ENCODE measurements around the gene SESN3.
A peak's percentile ranks its signal among the peaks of the same experiment; 100 is the strongest.
"Not testable (repeated sequence)": the region's sequence is repeated elsewhere in the genome, so short reads cannot be mapped to it uniquely, and the experiment has no call there.

The SESN3 gene

GRCh38 chr11:95150956-95151684, 79.9 kb downstream of the SESN3 start:
- DNase-seq (ENCODE audit: low spot score) = peak; percentile 93

GRCh38 chr11:95149651-95150364, 81.2 kb downstream of the SESN3 start:
- peak; percentile 79 for DNase-seq (ENCODE audit: low spot score)

- no peak for DNase-seq (ENCODE audit: low spot score)
Observed at GRCh38 chr11:95148938-95149337, 82.1 kb downstream of the SESN3 start.

- no peak for DNase-seq (ENCODE audit: low spot score)
Observed at GRCh38 chr11:95148406-95148805, 82.6 kb downstream of the SESN3 start.

- DNase-seq (ENCODE audit: low spot score) = no peak
Observed at GRCh38 chr11:95147364-95147905, 83.6 kb downstream of the SESN3 start.

- no peak for DNase-seq (ENCODE audit: low spot score)
Observed at GRCh38 chr11:95145430-95146060, 85.5 kb downstream of the SESN3 start.

- no peak for DNase-seq (ENCODE audit: low spot score)
Observed at GRCh38 chr11:95144313-95145235, 86.4 kb downstream of the SESN3 start.

GRCh38 chr11:95143106-95143681, 87.8 kb downstream of the SESN3 start:
- DNase-seq (ENCODE audit: low spot score) = no peak

GRCh38 chr11:95142431-95142830, 88.6 kb downstream of the SESN3 start:
- no peak for DNase-seq (ENCODE audit: low spot score)

- DNase-seq (ENCODE audit: low spot score) = no peak
Observed at GRCh38 chr11:95140397-95141033, 90.5 kb downstream of the SESN3 start.

- DNase-seq (ENCODE audit: low spot score) = no peak
Observed at GRCh38 chr11:95138448-95138847, 92.6 kb downstream of the SESN3 start.

GRCh38 chr11:95137299-95137698, 93.7 kb downstream of the SESN3 start:
- no peak for DNase-seq (ENCODE audit: low spot score)

GRCh38 chr11:95136747-95137146, 94.3 kb downstream of the SESN3 start:
- not testable (repeated sequence) for DNase-seq (ENCODE audit: low spot score)

GRCh38 chr11:95135880-95136279, 95.1 kb downstream of the SESN3 start:
- DNase-seq (ENCODE audit: low spot score) = no peak

- DNase-seq (ENCODE audit: low spot score) = no peak
Observed at GRCh38 chr11:95135155-95135554, 95.8 kb downstream of the SESN3 start.

GRCh38 chr11:95134491-95134890, 96.5 kb downstream of the SESN3 start:
- no peak for DNase-seq (ENCODE audit: low spot score)

GRCh38 chr11:95132956-95133355, 98.0 kb downstream of the SESN3 start:
- DNase-seq (ENCODE audit: low spot score) = no peak

- no peak for DNase-seq (ENCODE audit: low spot score)
Observed at GRCh38 chr11:95128602-95129001, 102.4 kb downstream of the SESN3 start.

- no peak for DNase-seq (ENCODE audit: low spot score)
Observed at GRCh38 chr11:95123556-95123955, 107.4 kb downstream of the SESN3 start.

GRCh38 chr11:95121698-95122097, 109.3 kb downstream of the SESN3 start:
- DNase-seq (ENCODE audit: low spot score) = no peak
